ENCODE results near the gene NOL4. TPM values are rescaled to one million over a fixed set of nuclear protein-coding genes. Genes with fewer than 3 reads are reported as not detected.
"Not testable (repeated sequence)": the region's sequence is repeated elsewhere in the genome, so short reads cannot be mapped to it uniquely, and the experiment has no call there.

Gene NOL4
- total and polyA plus RNA-seq, 10 of the 15 experiments (the other 5 are each of a cell fraction or from before 2014, with no cell fraction given), result 1.3 to 10.0 (median 6.3) TPM

DNA sequence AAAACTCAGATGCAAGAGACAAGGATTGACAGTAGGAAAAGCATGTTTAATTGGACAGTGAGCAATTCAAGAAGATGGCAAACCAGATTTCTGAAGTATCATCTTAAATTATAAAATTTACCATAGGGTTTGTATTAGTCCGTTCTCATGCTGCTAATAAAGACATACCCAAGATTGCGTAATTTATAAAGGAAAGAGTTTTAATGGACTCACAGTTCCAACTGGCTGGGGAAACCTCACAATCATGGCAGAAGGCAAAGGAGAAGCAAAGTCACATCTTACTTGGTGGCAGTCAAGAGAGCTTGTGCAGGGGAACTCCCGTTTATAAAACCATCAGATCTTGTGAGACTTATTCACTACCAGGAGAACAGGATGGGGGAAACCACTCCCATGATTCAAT, 24.0 kb upstream of the NOL4 start:
- DNase-seq (ENCODE audit: low read depth, low spot score), result no peak
- in situ Hi-C loops (cut with MboI), result no loop called here
- no peaks in the 10 kb centered on the region for H3K27me3 ChIP-seq (replicated peaks in 1 of 2; ENCODE audit: control insufficient read depth in 2 of 2, insufficient read depth in 2 of 2, low read length in 1 of 2)
- WGBS (ENCODE audit: insufficient coverage, insufficient replicate concordance, low lambda C conversion rate, missing lambda C conversion rate), result 0% methylated on average over 3 of the region's 3 CpGs
- H3K9me3 ChIP-seq (replicated peaks; ENCODE audit: control insufficient read depth, insufficient read depth, low read length), result no peaks in the 10 kb centered on the region; the same call in 2 of the 3 replicates
- H3K9ac ChIP-seq (ENCODE audit: control insufficient read depth, insufficient read depth, low read length), result no peak overlapping the region
- H3K4me2 ChIP-seq (ENCODE audit: control insufficient read depth, insufficient read depth), result no peak overlapping the region
- BruUV-seq (replicated peaks), result no TSS peak
- ChIA-PET RAD21 (ENCODE audit: unreplicated experiment) (no interaction called here), SMC1A (ENCODE audit: uncharacterized antibody, unreplicated experiment) (interaction anchor here (1.0 kb wide), 1 partner anchor 72 kb away, joined by 3 read pairs; no protein-coding TSS in a partner anchor), POLR2A (no interaction called here), CTCF (no interaction called here)
- H3K27ac ChIP-seq (ENCODE audit: control insufficient read depth, insufficient read depth), result no peak overlapping the region
- TF ChIP-seq, protein P1, sequence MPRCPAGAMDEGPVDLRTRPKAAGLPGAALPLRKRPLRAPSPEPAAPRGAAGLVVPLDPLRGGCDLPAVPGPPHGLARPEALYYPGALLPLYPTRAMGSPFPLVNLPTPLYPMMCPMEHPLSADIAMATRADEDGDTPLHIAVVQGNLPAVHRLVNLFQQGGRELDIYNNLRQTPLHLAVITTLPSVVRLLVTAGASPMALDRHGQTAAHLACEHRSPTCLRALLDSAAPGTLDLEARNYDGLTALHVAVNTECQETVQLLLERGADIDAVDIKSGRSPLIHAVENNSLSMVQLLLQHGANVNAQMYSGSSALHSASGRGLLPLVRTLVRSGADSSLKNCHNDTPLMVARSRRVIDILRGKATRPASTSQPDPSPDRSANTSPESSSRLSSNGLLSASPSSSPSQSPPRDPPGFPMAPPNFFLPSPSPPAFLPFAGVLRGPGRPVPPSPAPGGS (IDR thresholded peaks at IDR 0.05; ENCODE audit: borderline replicate concordance, insufficient read depth, low read depth, low read length, poor library complexity, severe bottlenecking), result no peak
- TF ChIP-seq SMARCA5 (IDR thresholded peaks at IDR 0.05), result no peak
- H4K20me1 ChIP-seq (ENCODE audit: control insufficient read depth, insufficient read depth), result no peaks in the 10 kb centered on the region
- H2AFZ ChIP-seq (ENCODE audit: control insufficient read depth, low read depth, low read length), result no peak overlapping the region
- no peak overlapping the region for H3K4me3 ChIP-seq
- H3K36me3 ChIP-seq (ENCODE audit: control insufficient read depth in 2 of 2, insufficient read depth in 2 of 2, low read length in 1 of 2), result no peaks in the 10 kb centered on the region
- no peak for FAIRE-seq
- no peaks in the 10 kb centered on the region for H3K79me2 ChIP-seq (ENCODE audit: control insufficient read depth, insufficient read depth, low read length)
- no peaks in the 10 kb centered on the region for H3K4me1 ChIP-seq (ENCODE audit: control insufficient read depth, insufficient read depth, low read length)
- intact Hi-C loops (cut with micrococcal nuclease; ENCODE audit: unreplicated experiment), result no loop called here
- ATAC-seq, result no peak

DNA sequence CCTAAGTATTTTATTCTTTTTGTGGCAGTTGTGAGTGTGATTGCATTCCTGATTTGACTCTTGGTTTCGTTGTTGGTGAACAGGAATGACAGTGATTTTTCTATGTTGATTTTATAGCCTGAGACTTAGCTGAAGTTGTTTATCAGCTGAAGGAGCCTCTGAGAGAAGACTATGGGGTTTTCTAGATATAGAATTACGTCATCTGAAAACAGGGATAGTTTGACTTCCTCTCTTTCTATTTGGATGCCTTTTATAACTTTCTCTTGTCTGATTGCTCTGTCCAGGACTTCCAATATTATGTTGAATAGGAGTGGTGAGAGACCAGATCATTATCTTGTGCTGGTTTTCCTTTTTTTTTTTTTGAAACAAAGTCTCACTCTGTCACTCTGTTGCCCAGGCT, 18.0 kb upstream of the NOL4 start:
- 3% methylated on average over 2 of the region's 2 CpGs for WGBS (ENCODE audit: insufficient coverage, insufficient replicate concordance, low lambda C conversion rate, missing lambda C conversion rate)
- CTCF ChIA-PET, result no interaction called here
- Histone ChIP-seq H3K27me3 (replicated peaks in 1 of 2; ENCODE audit: control insufficient read depth in 2 of 2, insufficient read depth in 2 of 2, low read length in 1 of 2) (no peaks in the 10 kb centered on the region), H3K79me2 (ENCODE audit: control insufficient read depth, insufficient read depth, low read length) (no peaks in the 10 kb centered on the region), H3K4me3 (no peak overlapping the region), H3K9me3 (replicated peaks; ENCODE audit: control insufficient read depth, insufficient read depth, low read length) (no peaks in the 10 kb centered on the region), H4K20me1 (ENCODE audit: control insufficient read depth, insufficient read depth) (no peaks in the 10 kb centered on the region), H3K4me2 (ENCODE audit: control insufficient read depth, insufficient read depth) (no peak overlapping the region), H3K4me1 (ENCODE audit: control insufficient read depth, insufficient read depth, low read length) (no peaks in the 10 kb centered on the region), H3K9ac (ENCODE audit: control insufficient read depth, insufficient read depth, low read length) (no peak overlapping the region), H3K27ac (ENCODE audit: control insufficient read depth, insufficient read depth) (no peak overlapping the region), H2AFZ (ENCODE audit: control insufficient read depth, low read depth, low read length) (no peak overlapping the region), H3K36me3 (ENCODE audit: control insufficient read depth in 2 of 2, insufficient read depth in 2 of 2, low read length in 1 of 2) (no peaks in the 10 kb centered on the region)
- FAIRE-seq (no peak), ATAC-seq (no peak), DNase-seq (ENCODE audit: low read depth, low spot score) (no peak)
- in situ Hi-C loops (cut with MboI) (no loop called here), intact Hi-C loops (cut with micrococcal nuclease; ENCODE audit: unreplicated experiment) (no loop called here)
- SMC1A ChIA-PET (ENCODE audit: uncharacterized antibody, unreplicated experiment), result interaction anchor here (1.1 kb wide), 1 partner anchor 15 kb away, joined by 5 read pairs; no protein-coding TSS in a partner anchor
- RAD21 ChIA-PET (ENCODE audit: unreplicated experiment), result no interaction called here
- BruUV-seq (replicated peaks), result no TSS peak
- TF ChIP-seq, protein P2, sequence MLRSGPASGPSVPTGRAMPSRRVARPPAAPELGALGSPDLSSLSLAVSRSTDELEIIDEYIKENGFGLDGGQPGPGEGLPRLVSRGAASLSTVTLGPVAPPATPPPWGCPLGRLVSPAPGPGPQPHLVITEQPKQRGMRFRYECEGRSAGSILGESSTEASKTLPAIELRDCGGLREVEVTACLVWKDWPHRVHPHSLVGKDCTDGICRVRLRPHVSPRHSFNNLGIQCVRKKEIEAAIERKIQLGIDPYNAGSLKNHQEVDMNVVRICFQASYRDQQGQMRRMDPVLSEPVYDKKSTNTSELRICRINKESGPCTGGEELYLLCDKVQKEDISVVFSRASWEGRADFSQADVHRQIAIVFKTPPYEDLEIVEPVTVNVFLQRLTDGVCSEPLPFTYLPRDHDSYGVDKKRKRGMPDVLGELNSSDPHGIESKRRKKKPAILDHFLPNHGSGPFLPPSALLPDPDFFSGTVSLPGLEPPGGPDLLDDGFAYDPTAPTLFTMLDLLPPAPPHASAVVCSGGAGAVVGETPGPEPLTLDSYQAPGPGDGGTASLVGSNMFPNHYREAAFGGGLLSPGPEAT (IDR thresholded peaks at IDR 0.05; ENCODE audit: low read depth), result no peak
- TF ChIP-seq ATF7 (IDR thresholded peaks at IDR 0.05; ENCODE audit: low read depth), result peak; percentile 78; the same call in 1 of the 2 replicates
- POLR2A ChIA-PET, result no interaction called here

DNA sequence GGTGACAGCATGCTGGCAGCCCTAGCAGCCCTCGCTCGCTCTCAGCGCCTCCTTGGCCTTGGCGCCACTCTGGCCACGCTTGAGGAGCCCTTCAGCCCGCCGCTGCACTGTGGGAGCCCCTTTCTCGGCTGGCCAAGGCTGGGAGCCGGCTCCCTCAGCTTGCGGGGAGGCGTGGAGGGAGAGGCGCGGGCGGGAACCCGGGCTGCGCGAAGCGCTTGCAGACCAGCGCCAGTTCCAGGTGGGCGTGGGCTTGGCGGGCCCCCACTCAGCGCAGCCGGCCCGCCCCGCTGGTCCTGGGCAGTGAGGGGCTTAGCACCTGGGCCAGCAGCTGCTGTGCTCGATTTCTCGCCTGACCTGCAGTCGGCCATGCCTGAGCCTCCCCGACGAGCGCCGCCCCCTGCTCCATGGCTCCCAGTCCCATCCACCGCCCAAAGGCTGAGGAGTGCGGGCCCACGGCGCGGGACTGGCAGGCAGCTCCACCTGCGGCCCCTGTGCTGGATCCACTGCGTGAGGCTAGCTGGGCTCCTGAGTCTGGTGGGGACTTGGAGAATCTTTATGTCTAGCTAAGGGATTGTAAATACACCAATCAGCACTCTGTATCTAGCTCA, 9.2 kb upstream of the NOL4 start:
- H3K79me2 ChIP-seq (ENCODE audit: control insufficient read depth, insufficient read depth, low read length); H3K9me3 ChIP-seq (replicated peaks; ENCODE audit: control insufficient read depth, insufficient read depth, low read length); H2AFZ ChIP-seq (ENCODE audit: control insufficient read depth, low read depth, low read length); RAD21 ChIA-PET (ENCODE audit: unreplicated experiment); H3K4me1 ChIP-seq (ENCODE audit: control insufficient read depth, insufficient read depth, low read length); H3K9ac ChIP-seq (ENCODE audit: control insufficient read depth, insufficient read depth, low read length); DNase-seq (ENCODE audit: low read depth, low spot score); H3K27me3 ChIP-seq (replicated peaks in 1 of 2; ENCODE audit: control insufficient read depth in 2 of 2, insufficient read depth in 2 of 2, low read length in 1 of 2); in situ Hi-C loops (cut with MboI); H3K27ac ChIP-seq (ENCODE audit: control insufficient read depth, insufficient read depth); H4K20me1 ChIP-seq (ENCODE audit: control insufficient read depth, insufficient read depth); H3K4me2 ChIP-seq (ENCODE audit: control insufficient read depth, insufficient read depth); ATAC-seq; FAIRE-seq; H3K36me3 ChIP-seq (ENCODE audit: control insufficient read depth in 2 of 2, insufficient read depth in 2 of 2, low read length in 1 of 2); intact Hi-C loops (cut with micrococcal nuclease; ENCODE audit: unreplicated experiment); BruUV-seq (replicated peaks); POLR2A ChIA-PET; H3K4me3 ChIP-seq: not testable (repeated sequence)
- 70% methylated on average over 38 of the region's 39 CpGs for WGBS (ENCODE audit: insufficient coverage, insufficient replicate concordance, low lambda C conversion rate, missing lambda C conversion rate)
- ChIA-PET CTCF (interaction anchor here (1.5 to 2.7 kb wide), 3 partner anchors 9 to 111 kb away, joined by 3 to 11 read pairs (median 4); partner anchors contain the start of gene NOL4), SMC1A (ENCODE audit: uncharacterized antibody, unreplicated experiment) (interaction anchor here (1.9 to 2.9 kb wide), 2 partner anchors 11 to 78 kb away, joined by 4 to 9 read pairs; no protein-coding TSS in a partner anchor)
